ENCODE results near the gene RNF223.
"Not testable (repeated sequence)": the region's sequence is repeated elsewhere in the genome, so short reads cannot be mapped to it uniquely, and the experiment has no call there.

The RNF223 gene

DNA sequence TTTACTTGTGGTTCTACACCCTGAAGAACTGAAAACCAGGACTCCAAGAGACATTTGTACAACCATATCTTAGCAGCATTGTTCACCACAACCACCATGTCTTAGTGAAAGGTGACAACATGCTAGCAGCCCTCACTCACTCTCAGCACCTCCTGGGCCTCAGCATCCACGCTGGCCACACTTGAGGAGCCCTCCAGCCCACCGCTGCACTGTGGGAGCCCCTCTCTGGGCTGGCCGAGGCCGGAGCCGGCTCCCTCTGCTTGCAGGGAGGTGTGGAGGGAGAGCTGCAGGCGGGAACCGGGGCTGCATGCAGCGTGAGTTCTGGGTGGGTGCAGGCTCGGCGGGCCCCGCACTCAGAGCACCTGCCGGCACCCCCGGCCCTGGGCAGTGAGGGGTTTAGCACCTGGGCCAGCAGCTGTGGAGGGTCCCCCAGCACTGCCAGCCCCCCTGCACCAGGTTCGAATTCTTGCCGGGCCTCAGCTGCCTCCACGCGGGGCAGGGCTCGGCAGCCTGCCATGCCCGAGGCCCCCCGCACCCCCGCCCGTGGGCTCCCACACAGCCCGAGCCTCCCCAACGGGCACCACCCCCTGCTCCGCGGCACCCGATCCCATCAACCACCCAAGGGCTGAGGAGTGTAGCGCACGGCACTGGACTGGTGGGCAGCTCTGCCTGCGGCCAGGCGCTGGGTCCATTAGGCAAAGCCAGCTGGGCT, 32.6 kb upstream of the RNF223 start:
- DNase-seq = no peak

DNA sequence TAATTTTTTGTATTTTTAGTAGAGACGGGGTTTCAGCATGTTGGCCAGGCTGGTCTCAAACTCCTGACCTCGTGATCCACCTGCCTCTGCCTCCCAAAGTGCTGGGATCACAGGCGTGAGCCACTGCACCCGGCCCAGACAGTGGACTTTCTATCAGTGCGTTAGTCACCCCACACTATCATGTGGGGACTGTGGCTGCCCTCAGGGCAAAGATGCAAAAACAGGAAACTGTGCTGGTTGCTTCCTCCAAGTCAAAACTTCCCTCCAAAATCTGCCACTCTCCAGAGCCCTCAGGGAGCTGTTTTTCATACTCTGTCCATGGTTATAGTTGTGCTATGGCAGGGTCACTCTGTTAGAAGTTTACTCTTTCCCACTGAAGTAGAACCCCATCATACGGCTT, 30.0 kb upstream of the RNF223 start:
- DNase-seq = not testable (repeated sequence)

DNA sequence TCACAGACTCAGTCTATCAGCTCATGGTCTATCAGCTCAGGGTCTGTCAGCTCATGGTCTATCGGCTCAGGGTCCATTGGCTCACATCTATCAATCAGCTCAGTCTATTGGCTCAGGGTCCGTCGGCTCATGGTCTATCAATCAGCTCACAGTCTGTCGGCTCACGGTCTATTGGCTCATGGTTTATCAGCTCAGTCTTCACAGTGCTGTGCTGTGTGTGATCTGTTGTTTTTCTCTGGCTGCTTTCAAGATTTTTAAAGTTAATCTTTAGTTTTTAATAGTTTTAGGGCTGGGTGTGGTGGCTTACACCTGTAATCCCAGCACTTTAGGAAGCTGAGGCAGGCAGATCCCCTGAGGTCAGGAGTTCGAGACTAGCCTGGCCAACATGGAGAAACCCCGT, 27.4 kb upstream of the RNF223 start:
- DNase-seq = no peak

DNA sequence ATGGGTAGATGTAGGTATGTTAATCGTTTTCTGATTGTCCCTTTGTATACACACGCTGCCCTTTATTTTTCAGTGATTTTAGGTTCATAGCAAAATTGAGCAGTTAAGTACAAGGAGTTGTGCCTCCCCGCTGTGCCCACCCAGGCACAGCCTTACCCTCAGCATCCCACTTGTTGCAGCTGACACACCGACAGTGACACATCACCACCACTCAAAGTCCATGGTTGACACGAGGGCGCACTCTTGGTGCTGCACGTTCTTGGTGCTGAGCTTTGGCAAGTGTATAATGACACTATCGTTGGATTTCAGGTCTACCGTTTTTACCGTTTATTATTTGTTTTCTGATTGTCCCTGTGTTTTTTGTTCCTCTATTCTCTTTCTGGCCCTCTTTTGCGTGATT, 26.2 kb upstream of the RNF223 start:
- no peak for DNase-seq

DNA sequence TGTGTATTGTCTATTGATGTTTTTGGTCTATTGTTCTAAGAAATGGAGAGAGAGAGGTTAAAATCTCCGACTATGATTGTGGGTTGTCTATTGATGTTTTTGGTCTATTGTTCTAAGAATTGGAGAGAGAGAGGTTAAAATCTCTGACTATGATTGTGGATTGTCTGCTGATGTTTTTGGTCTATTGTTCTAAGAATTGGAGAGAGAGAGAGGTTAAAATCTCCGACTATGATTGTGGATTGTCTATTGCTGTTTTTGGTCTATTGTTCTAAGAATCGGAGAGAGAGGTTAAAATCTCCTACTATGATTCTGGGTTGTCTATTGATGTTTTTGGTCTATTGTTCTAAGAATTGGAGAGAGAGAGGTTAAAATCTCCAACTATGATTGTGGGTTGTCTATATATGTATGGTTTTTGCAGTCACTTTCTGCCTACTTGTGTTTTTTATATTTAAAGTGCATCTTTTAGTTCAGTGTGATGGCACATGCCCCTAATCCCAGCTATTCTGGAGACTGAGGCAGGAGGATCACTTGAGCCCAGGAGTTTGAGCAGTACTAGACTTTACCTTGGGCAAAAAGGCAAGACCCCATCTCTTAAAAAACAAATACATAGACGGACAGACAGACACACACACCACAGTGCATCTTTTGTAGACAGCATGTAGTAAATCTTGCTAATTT, 25.5 kb upstream of the RNF223 start:
- no peak for DNase-seq

DNA sequence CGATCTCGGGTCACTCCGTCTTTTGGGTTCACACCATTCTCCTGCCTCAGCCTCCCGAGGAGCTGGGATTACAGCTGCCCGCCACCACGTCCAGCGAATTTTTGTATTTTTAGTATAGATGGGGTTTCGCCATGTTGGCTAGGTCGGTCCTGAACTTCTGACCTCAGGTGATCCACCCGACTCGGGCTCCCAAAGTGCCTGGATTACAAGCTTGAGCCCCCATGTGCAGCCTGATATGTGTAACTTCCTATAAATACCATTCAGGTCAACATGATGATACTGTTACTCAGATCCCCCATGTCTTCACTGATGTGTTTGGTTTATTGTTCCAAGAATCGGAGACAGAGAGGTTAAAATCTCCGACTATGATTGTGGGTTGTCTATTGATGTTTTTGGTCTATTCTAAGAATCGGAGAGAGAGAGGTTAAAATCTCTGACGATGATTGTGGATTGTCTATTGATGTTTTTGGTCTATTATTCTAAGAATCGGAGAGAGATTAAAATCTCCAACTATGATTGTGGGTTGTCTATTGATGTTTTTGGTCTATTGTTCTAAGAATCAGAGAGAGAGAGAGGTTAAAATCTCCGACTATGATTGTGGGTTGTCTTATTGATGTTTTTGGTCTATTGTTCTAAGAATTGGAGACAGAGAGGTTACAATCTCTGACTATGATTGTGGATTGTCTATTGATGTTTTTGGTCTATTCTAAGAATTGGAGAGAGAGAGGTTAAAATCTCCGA, 24.7 kb upstream of the RNF223 start:
- no peak for DNase-seq

DNA sequence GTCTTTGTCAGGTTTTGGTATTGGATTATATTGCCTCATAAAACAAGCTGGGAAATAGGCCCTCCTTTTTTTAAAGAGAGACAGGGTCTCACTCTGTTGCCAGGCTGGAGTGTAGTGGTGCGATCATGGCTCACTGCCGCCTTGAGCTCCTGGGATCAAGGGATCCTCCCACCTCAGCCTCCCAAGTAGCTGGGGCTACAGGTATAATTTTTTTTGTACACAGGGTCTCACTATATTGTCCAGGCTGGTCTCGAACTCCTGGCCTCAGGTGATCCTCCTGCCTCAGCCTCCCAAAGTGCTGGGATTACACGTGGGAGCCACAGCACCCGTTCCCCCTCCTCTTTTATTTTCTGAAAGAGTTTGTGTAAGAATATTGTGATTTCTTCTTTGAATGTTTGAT, 22.0 kb upstream of the RNF223 start:
- not testable (repeated sequence) for DNase-seq

DNA sequence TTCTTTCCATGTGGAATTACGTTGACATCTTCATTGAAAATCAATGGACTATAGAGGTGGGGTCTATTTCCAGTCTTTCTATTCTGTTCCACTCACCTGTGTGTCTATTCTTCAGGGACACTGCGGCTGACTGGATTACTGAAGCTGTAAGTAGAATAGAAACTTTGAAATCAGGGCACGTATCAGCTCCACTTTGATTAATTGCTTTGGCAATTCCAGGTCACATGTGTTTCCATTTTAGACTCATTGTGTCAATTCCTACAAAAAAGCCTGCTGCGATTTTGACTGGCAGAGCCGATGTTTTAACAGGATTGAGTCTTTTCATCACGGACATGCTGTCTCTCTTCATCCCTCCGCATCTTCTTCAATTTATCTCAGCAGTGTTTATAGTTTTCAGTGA, 20.9 kb upstream of the RNF223 start:
- no peak for DNase-seq

DNA sequence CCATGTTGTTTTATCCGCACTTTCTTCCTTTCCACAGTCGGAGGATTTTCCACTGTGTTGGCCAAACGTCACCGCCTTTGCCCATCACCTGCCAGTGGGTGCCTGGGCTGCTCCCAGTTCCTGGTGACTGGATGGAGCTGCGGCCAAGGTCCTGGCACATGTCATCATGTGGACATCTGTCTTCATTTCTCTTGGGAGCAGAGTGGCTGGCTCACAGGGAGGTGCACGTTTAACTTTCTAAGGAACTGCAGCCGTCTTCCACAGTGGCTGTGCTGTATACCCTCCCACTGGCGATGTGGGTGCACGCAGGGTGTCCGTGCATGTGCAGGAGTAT, 19.5 kb upstream of the RNF223 start:
- no peak for DNase-seq

DNA sequence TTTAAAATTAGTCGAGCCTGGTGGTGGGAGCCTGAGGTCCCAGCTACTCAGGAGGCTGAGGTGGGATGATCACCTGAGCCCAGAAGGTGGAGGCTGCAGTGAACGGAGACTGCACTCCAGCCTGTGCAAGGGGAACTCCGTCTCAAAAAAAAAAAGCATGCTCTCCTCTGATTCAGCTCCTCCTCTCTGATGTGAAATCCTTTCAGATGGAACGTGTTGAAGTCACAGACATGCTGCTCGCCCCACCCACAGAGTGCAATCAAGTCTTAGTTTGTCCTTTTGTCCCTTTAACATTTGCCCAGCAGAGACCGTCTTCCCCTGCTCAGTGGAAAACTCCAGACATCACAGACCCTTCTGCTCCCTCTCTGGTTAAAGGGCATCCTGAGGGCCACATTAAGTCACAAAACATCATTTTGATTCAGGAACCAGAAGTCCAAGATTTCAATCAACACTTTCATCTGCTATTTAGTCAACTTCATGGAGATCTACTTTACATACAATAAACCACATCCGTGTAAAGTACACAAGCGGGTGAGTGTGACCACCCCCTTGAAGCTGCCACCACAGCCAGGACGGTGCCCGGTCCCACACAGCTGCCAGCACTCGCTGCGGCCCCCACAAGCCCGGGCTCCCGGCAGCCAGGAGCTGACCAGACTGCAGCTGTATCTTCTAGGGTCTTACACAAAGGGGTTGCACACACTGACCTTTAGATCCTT, 18.9 kb upstream of the RNF223 start:
- no peak for DNase-seq

DNA sequence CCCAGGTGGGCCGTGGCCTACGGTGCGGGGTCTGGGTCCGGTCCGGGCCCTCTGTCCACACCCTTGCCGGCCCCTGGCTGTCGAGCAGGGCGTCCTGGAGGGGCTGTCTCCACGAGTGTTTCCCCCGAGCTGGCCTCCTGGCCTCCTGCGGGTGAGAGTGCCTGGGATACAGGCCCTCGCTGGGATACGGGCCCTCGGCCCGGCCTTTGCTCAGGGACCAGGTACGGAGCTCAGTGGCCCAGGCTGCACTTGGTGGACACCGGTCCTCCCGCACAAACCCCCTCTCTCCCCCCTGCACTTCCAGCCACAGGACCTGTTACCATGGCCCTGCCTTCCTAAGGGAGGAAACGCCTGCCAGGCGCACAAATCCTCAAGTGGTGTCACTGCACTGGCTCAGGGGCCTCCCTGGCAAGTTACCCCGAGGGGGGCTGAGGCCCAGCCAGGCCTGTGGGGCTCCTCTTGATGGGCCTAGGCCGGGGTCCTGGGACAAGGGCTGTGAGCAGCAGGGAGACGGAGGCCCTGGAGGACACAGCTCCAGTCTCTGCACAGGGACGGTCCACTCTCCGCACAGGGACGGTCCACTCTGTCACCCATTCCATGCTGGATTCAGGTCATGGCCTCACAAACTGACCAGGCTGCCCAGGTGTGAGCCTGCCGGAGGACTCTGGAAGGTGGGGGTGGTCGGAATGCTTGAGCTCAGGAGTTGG, 18.2 kb upstream of the RNF223 start:
- no peak for DNase-seq

DNA sequence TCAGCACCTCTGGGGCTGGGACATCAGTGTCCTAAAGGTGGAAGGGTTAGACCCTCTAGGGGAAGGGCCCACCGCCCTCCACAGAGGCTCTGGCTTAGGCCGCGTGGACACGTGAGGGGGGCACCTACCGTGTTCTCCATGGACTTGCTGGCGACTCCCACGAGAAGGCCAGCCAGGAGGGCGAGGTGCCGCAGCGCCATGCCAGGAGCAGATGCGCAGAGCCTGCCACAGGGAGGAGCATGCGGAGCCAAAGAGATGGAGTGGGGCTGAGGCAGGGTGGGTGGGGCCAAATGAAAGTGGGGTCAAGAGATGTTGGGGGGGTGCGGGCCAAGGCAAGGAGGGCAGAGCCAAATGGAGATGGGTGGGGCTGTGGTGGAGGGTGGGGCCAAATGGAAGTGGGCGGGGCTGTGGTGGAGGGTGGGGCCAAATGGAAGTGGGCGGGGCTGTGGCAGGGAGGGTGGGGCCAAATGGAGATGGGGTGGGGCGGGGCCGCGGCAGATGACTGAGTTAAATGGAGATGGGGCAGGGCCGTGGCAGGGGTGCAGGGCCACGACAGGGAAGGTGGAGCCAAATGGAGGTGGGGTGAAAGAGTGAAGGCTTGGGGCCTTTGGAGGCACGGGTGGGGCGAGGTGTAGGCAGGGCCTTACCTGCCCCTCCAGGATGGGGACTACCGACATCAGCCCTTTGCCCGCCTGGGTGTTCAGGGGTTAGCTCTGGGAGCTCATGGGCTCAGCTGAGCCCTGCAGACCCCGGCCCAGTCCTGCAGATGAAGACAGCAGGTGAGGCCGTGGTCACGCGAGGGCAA, 17.4 kb upstream of the RNF223 start:
- DNase-seq = no peak

DNA sequence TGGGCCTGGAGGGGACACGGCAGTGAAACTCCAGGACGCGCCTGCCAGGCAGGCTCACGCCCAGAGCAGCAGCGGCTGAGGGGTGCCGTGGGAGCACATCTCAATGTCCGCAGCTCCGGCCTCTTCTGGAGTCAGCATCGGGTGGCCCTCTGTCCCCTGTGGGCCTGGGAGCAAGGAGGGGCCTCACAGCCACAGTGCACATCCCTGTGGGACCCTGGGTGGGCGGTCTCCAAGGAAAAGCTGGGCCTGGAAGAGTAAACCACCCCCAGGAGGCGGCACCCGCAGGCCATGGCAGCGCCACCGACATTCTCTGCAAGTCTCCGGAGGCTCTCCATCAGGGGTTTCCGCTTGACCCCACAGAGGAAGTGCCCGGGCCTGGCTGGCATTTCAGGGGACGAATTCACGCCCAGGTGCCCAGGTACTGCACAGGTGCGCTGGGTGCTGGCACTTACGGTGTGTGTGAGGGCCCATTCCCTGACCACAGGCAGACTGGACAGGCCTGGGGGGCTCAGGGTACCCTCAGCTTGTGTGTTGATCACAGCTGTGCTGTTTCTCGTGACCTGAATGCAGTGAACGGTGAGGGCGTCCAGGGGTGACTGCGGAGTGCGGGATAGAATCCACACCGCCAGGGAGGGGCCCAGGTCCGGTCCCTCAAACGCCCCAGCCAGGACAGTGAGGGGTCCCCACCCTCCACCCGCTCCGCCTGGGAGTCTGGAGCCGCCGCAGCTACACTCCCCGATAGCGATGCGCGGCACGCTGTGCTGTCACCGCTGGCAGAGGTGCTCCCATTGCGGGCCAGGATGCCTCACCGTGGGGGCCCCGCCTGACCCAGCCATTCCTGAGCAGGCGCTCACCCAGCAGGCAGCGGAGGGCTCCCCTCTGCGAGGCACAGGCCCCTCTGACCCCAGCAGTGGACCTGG, 16.6 kb upstream of the RNF223 start:
- DNase-seq = no peak

DNA sequence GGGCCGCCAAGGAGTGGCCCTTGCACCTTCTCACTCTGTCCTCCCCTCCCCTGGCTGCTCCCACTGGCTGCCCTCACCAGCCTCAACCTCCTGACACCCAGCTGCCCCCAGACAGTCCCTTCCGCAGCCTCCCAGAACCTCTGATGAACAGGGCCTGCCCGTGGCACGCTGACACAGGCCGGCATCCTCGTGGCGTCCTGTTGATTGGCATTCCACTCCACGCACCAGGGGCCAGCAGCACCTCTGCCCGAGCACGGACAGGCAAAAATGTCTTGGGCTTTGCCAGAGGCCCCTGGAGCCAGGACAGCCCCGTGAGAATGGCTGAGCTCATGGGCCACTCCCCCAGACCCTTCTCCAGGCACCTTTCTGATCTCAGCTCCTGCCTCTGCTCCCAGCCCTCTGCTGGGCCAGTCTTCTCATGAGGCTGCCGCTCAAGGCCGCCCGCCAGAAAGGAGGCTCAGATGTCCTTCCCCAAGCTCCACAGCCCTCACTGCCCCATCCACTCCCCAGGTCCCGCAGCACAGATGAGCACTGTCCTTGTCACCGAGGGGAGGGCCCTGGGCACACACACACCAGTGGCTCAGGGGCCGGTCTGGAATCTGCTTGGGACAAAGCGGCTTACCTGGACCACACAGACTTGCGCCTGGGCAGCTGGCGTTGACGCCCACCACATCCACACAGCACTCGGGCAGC, 15.8 kb upstream of the RNF223 start:
- DNase-seq = no peak

DNA sequence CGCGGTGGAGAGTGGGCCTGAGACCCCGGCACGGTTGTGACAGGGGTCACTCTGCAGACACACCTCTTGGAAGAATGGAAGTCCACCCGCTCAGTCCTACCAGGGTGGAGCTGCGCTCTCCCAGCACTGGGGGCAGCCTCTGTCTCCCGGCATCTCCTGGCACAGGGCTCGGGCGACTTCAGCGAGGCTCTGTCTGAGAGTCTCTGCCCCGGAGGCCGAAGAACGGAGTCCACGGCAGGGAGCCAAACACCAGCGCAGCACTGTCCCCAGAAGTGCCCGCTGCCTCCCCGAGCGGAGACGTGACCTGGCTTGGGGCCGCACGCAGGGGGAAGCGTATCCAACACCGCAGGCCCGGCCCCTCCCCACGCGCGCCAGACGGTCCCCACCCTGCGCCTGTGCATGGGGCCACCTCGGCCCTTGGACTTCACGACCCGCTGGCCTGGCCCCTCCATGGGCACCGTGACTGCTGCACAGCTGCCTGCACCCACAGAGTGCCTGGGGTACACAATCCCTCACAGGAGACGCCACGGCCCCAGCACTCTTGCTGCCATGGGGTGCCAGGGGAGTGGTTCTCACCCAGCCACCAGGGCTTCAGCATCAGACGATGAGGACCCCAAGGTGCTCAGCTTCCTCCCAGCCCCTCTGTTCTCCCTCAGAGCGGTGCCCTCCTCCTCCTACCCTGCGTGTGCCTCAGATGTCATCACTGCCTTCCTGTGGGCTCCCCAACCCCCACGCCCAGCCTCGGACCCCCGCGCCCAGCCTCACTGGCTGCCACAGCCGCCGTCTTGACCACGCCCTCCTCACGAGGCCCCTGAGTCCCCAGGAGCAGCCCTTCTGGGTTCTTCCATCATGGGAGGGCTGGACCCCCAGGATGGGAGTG, 14.9 kb upstream of the RNF223 start:
- DNase-seq = no peak

DNA sequence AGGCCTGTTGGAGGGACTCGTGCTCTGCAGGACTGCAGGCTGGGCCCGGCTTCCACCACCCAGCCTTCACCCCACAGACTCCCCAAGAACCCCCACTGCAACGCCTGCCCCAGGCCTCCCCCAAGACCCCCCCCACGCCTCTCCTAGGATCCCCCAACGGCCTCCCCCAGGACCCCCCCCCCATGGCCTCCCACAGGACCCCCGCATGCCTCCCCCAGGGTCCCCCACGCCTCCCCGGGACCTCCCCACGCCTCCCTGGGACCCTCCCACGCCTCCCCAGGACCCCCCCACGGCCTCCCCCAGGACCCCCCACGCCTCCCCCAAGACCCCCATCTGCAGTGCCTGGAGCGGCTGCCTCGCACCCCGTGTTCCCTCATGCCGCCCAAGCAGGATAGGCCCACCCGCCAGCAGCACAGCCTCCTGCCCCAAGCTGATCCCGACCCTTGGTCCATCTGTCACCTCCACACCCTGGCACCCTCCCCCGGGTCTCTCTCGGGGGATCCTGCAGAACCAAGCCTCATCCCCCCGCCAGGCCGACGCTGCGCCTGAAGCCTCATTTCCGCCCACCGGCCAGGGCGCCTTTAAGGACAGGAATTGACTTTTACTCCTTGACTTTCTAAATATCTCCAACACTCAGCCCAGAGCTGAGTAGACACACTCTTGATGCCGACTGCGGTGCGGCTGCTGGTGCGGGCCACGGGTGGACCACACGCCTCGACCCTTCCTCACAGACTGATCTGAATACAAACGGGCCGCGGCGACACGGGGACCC, 14.1 kb upstream of the RNF223 start:
- DNase-seq = no peak

DNA sequence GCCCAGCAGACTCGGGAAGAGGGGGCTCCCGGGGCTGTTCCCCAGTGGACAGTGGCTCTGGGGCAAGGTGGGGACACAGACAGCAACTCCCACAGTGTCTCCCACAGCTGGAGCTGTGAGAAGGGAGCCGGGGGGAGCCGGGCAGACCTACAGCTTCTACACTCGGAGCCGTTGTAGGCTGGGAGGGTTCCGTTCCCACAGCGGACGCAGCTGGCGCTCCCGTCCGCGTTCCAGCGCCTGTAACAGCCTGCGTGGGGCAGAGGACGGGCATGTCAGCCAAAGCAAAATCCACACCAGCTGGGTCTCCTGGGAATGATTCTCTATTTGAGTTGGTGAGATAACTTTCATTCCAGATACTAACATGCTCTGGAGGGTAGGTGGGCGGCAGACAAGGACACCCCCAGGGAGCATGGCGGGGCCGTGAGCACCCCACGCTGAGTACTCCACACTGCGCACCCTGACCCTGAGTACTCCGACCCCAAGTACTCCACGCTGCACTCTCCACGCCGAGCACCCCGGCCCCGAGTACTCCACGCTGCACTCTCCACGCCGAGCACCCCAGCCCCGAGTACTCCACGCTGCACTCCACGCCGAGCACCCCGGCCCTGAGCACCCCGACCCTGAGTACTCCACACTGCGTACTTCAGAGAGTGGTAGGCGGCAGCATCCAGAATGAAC, 13.4 kb upstream of the RNF223 start:
- DNase-seq = no peak

DNA sequence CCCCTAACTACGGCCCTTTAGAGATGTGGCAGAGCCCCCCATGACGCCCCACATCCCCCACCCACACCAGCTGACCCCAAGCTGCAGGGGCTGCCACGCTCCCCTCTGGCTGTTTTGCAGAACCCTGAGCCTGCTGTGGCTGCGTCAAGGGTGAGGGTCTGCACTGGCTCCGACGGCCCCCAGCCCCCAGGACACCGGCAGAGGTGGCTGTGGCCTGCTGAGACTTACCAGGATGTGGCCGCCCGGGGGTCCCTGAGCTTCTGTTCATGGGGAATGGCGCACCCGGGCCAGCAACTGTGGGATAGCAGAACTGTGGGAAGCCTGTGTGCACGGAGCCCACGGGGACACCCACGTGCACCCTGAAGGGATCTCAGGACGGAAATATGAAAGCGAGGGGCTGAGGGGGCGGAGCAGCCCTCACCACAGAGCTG, 12.8 kb upstream of the RNF223 start:
- DNase-seq = no peak

All from NCI-H1105 treated with DMSO at 0.1 percent for 48 hours (cell line).